SK-N-MC (cell line): ENCODE measurements around the gene SPTAN1.

Source experiments
- EZH2 ChIP-seq: fragments of 200-600 bp; sonication (generic); IDR thresholded peaks from one replicate; pipeline ENCODE4 v1.6.1; 2017; ENCODE audit warnings: antibody characterized with exemption
- POLR2AphosphoS5 ChIP-seq: IDR thresholded peaks from 2 replicates; pipeline ENCODE4 v1.6.1; 2012; ENCODE audit warnings: mild to moderate bottlenecking, low read depth, low read length, borderline replicate concordance

DNA sequence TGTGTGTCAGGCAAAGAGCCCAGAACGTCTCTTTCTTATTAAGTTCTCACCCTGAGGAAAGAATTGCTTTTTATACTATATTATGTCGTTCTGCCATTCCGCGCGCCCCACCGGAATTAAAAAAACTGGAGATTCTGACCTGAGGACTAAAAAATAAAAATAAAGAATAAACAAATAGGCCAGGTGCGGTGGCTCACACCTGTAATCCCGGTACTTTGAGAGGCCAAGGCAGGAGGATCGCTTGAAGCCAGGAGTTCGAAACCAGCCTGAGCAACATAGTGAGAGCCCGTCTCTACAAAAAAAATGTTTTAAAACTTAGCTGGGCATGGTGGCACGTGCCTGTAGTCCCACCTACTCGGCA, 104.9 kb downstream of the SPTAN1 start:
- TF ChIP-seq EZH2, result no peak
- TF ChIP-seq POLR2AphosphoS5, result no peak
